ENCODE measurements around the gene HNRNPLL. TPM values are rescaled to one million over a fixed set of nuclear protein-coding genes. Genes with fewer than 3 reads are reported as not detected.
A peak's percentile ranks its signal among the peaks of the same experiment; 100 is the strongest.

HNRNPLL gene
- total RNA-seq, 2 experiments from 2014 or later, result 44.9 to 46.5 TPM

DNA sequence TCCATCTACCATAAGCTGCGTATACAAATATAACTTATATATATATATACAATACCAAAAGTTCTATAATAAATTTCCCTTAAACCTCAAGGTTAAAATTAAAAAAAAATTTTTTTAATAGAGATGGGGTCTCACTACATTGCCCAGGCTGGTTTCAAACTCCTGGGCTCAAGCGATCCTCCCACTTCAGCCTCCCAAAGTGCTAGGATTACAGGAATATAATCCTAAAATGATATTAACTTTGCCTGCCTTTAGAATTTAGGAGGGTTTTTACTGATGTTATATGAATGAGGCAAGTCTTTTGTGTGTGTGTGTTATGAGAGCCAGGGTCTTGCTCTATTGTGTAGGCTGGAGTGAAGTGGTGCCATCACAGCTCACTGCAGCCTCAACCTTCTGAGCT lies 49.2 kb downstream of the HNRNPLL start:
- no peak for TF ChIP-seq CTCF (IDR thresholded peaks at IDR 0.05)
- H3K36me3 Mint-ChIP-seq (ENCODE audit: low read depth), result no peaks in the 10 kb centered on the region
- H3K9me3 Mint-ChIP-seq, result no peaks in the 10 kb centered on the region
- no peaks in the 10 kb centered on the region for H3K36me3 ChIP-seq (ENCODE audit: insufficient read depth, low read length)
- peaks cover 16% of the 10 kb centered on the region for H3K4me1 Mint-ChIP-seq (ENCODE audit: low read depth)
- H3K27ac Mint-ChIP-seq, result no peak overlapping the region
- no peaks in the 10 kb centered on the region for H3K27me3 Mint-ChIP-seq
- ChIA-PET CTCF (interaction anchor here (0.6 to 1.3 kb wide), 2 partner anchors 9 to 187 kb away, joined by 4 read pairs; no protein-coding TSS in a partner anchor), POLR2A (interaction anchor here (1.4 kb wide), 1 partner anchor 197 kb away, joined by 6 read pairs; the partner anchor contains the start of gene SRSF7)
- intact Hi-C loops (cut with DNase I, micrococcal nuclease), result no loop called here
- H3K27ac ChIP-seq (ENCODE audit: low read depth in 1 of 2, low read length in 2 of 2), result no peak overlapping the region
- DNase-seq (no peak), ATAC-seq (ENCODE audit: poor library complexity) (no peak)
- H3K27me3 ChIP-seq (ENCODE audit: control insufficient read depth in 1 of 2, insufficient read depth in 2 of 2, low read length in 2 of 2), result no peaks in the 10 kb centered on the region
- no peak overlapping the region for H3K4me3 Mint-ChIP-seq
- H3K9me3 ChIP-seq (ENCODE audit: control insufficient read depth in 1 of 2, insufficient read depth in 1 of 2, low read length in 2 of 2), result no peaks in the 10 kb centered on the region
- no peaks in the 10 kb centered on the region for H3K4me1 ChIP-seq (ENCODE audit: insufficient read depth, low read length)
- no peak overlapping the region for H3K4me3 ChIP-seq (ENCODE audit: low read length)

GRCh38 chr2:38552259-38552658 lies 50.5 kb downstream of the HNRNPLL start:
- Histone ChIP-seq H3K27ac (ENCODE audit: low read depth in 1 of 2, low read length in 2 of 2) (no peak overlapping the region), H3K4me3 (ENCODE audit: low read length) (no peak overlapping the region), H3K27me3 (ENCODE audit: control insufficient read depth in 1 of 2, insufficient read depth in 2 of 2, low read length in 2 of 2) (no peaks in the 10 kb centered on the region), H3K4me1 (ENCODE audit: insufficient read depth, low read length) (no peaks in the 10 kb centered on the region), H3K9me3 (ENCODE audit: control insufficient read depth in 1 of 2, insufficient read depth in 1 of 2, low read length in 2 of 2) (no peaks in the 10 kb centered on the region), H3K36me3 (ENCODE audit: insufficient read depth, low read length) (no peaks in the 10 kb centered on the region)
- no peak overlapping the region for H3K27ac Mint-ChIP-seq
- no peaks in the 10 kb centered on the region for H3K27me3 Mint-ChIP-seq
- ChIA-PET CTCF (no interaction called here), POLR2A (interaction anchor here (0.6 kb wide), 1 partner anchor 191 kb away, joined by 4 read pairs; no protein-coding TSS in a partner anchor)
- peaks cover 16% of the 10 kb centered on the region for H3K4me1 Mint-ChIP-seq (ENCODE audit: low read depth)
- H3K36me3 Mint-ChIP-seq (ENCODE audit: low read depth), result no peaks in the 10 kb centered on the region
- no peak for DNase-seq
- intact Hi-C loops (cut with DNase I, micrococcal nuclease), result no loop called here
- TF ChIP-seq CTCF (IDR thresholded peaks at IDR 0.05), result no peak
- no peak for ATAC-seq (ENCODE audit: poor library complexity)
- no peaks in the 10 kb centered on the region for H3K9me3 Mint-ChIP-seq
- no peak overlapping the region for H3K4me3 Mint-ChIP-seq

- no peak for ATAC-seq (ENCODE audit: poor library complexity)
- ChIA-PET CTCF (interaction anchor here (0.5 kb wide), 1 partner anchor 93 kb away, joined by 3 read pairs; no protein-coding TSS in a partner anchor), POLR2A (interaction anchor here (0.9 kb wide), 1 partner anchor 11 kb away, joined by 3 read pairs; no protein-coding TSS in a partner anchor)
These were observed 51.0 kb downstream of the HNRNPLL start for GRCh38 chr2:38551746-38552145.

More at GRCh38 chr2:38551746-38552145, 51.0 kb downstream of the HNRNPLL start:
- Mint-ChIP-seq H3K4me1 (ENCODE audit: low read depth) (peaks cover 16% of the 10 kb centered on the region), H3K27me3 (no peaks in the 10 kb centered on the region), H3K27ac (peak overlapping the region; percentile 49), H3K36me3 (ENCODE audit: low read depth) (no peaks in the 10 kb centered on the region), H3K9me3 (no peaks in the 10 kb centered on the region), H3K4me3 (no peak overlapping the region)
- Histone ChIP-seq H3K9me3 (ENCODE audit: control insufficient read depth in 1 of 2, insufficient read depth in 1 of 2, low read length in 2 of 2) (peaks cover 0 to 3% of the 10 kb centered on the region in 2 experiments), H3K4me1 (ENCODE audit: insufficient read depth, low read length) (no peaks in the 10 kb centered on the region), H3K4me3 (ENCODE audit: low read length) (no peak overlapping the region), H3K27me3 (ENCODE audit: control insufficient read depth in 1 of 2, insufficient read depth in 2 of 2, low read length in 2 of 2) (no peaks in the 10 kb centered on the region), H3K27ac (ENCODE audit: low read depth in 1 of 2, low read length in 2 of 2) (no peak overlapping the region), H3K36me3 (ENCODE audit: insufficient read depth, low read length) (no peaks in the 10 kb centered on the region)
- no peak for DNase-seq
- intact Hi-C loops (cut with DNase I, micrococcal nuclease), result no loop called here
- no peak for TF ChIP-seq CTCF (IDR thresholded peaks at IDR 0.05)
